K562 (cell line): ENCODE data around the gene ABCF2. TPM values are rescaled to one million over a fixed set of nuclear protein-coding genes. Genes with fewer than 3 reads are reported as not detected.

Experiments used
- AFF1 ChIP-seq, 2 experiments: fragments of 450-650 bp; IDR thresholded peaks; 2 replicates each; pipeline ENCODE4 v1.6.1; 2018; ENCODE audit warnings: mild to moderate bottlenecking in 2 of 2, low read depth in 1 of 2; ENCODE audit not compliant: partially characterized antibody in 2 of 2
- CSDE1 ChIP-seq, 2 experiments: fragments of 450-650 bp; IDR thresholded peaks; 2 replicates each; pipeline ENCODE4 v1.6.1; 2016; ENCODE audit warnings: mild to moderate bottlenecking in 1 of 2
- ESRRB ChIP-seq: fragments of 250-450 bp; sonication (Bioruptor Pico); IDR thresholded peaks from 2 replicates; pipeline ENCODE4 v1.5.0; 2020; ENCODE audit warnings: mild to moderate bottlenecking, moderate library complexity, borderline replicate concordance
- IRF1 ChIP-seq: sonication (generic); formaldehyde crosslinking; IDR thresholded peaks from 2 replicates; pipeline ENCODE4 v1.8.0; 2022; ENCODE audit warnings: missing genetic modification reagents, mild to moderate bottlenecking, borderline replicate concordance
- JUN ChIP-seq, 2 experiments: sonication (generic) in 1 of 2; formaldehyde crosslinking in 1 of 2; IDR thresholded peaks; 2 replicates each; pipeline versions ENCODE4 v1.6.1 to v1.8.0; 2012 to 2022; ENCODE audit warnings: borderline replicate concordance in 2 of 2, mild to moderate bottlenecking in 2 of 2, improper control_type of control experiment in 1 of 2, low read depth in 1 of 2, low read length in 1 of 2, missing genetic modification reagents in 1 of 2
- MCM3 ChIP-seq: fragments of 450-650 bp; IDR thresholded peaks from 2 replicates; pipeline ENCODE4 v1.6.1; 2016
- MIER1 ChIP-seq: fragments of 450-650 bp; IDR thresholded peaks from 2 replicates; pipeline ENCODE4 v1.6.1; 2016; ENCODE audit warnings: antibody characterized with exemption, mild to moderate bottlenecking, low read depth
- NFRKB ChIP-seq: fragments of 450-650 bp; IDR thresholded peaks from 2 replicates; pipeline ENCODE4 v1.6.1; 2016; ENCODE audit warnings: low read depth
- POLR3A ChIP-seq: IDR thresholded peaks from 2 replicates; pipeline ENCODE4 v1.6.1; 2011; ENCODE audit warnings: borderline replicate concordance, mild to moderate bottlenecking, moderate library complexity; ENCODE audit not compliant: insufficient read length, insufficient read depth; ENCODE audit errors: extremely low read depth
- PRPF4 ChIP-seq: fragments of 200-400 bp; formaldehyde crosslinking; IDR thresholded peaks from one replicate; pipeline ENCODE4 v1.6.1; 2017; ENCODE audit warnings: low read length, low read depth, mild to moderate bottlenecking; ENCODE audit not compliant: insufficient read depth, poor library complexity, severe bottlenecking
- THAP7 ChIP-seq: fragments of 250-450 bp; sonication (Bioruptor Pico); IDR thresholded peaks from 2 replicates; pipeline ENCODE4 v1.5.0; 2021
- TRIM25 ChIP-seq: fragments of 450-650 bp; IDR thresholded peaks from 2 replicates; pipeline ENCODE4 v1.7.0; 2016; ENCODE audit warnings: borderline replicate concordance
- U2AF2 ChIP-seq: fragments of 200-400 bp; formaldehyde crosslinking; optimal IDR thresholded peaks from 2 replicates; pipeline ENCODE3; 2017; ENCODE audit warnings: low read depth, mild to moderate bottlenecking, low read length
- ZBTB11 ChIP-seq, 3 experiments: fragments of 200-800 bp in 1 of 3; fragments of 250-450 bp in 1 of 3; fragments of 450-650 bp in 1 of 3; sonication (Bioruptor Pico) in 1 of 3; sonication (Bioruptor generic) in 1 of 3; formaldehyde crosslinking in 1 of 3; IDR thresholded peaks; 2 replicates each; pipeline versions ENCODE4 v1.6.1 to v1.8.0; 2016 to 2022; ENCODE audit warnings: mild to moderate bottlenecking in 2 of 3, missing genetic modification characterization in 2 of 3, missing compliant biosample characterization in 1 of 3, moderate library complexity in 1 of 3
- polyA plus RNA-seq, 8 experiments: library from polyadenylated mRNA; depleted of rRNA in 4 of 8; stranded (reverse) in 5 of 8; unstranded in 3 of 8; fragments of >200 nt; fragmentation: Nextera tagmentation in 2 of 8; fragmentation: Illumina TruSeq in 1 of 8; extraction: Ambion mirVana in 2 of 8; extraction: Trizol in 1 of 8; gene quantifications; 2 replicates each; pipeline versions ENCODE4 v1.2.1 to v1.2.3, GENCODE V29; 2011 to 2014; ENCODE audit warnings: inconsistent platforms in 1 of 8, missing spikeins in 1 of 8
- total RNA-seq, 7 experiments: library from RNA; depleted of rRNA in 6 of 7; stranded (reverse); fragments of >200 nt in 6 of 7; fragmentation: Illumina TruSeq in 2 of 7; extraction: Trizol in 2 of 7; gene quantifications; 2 replicates each; pipeline versions ENCODE4 v1.2.1 to v1.2.3, GENCODE V29; 2011 to 2021; ENCODE audit warnings: low replicate concordance in 1 of 7

ABCF2 gene
- total and polyA plus RNA-seq, 9 of the 15 experiments (the other 6 are each of a cell fraction or from before 2014, with no cell fraction given) = 62.1 to 224 (median 113) TPM

GRCh38 chr7:151271699-151272355 is 44.8 kb upstream of the ABCF2 start (continued):
- TF ChIP-seq U2AF2 (no peak), AFF1 (IDR thresholded peaks at IDR 0.05; ENCODE audit: low read depth in 1 of 2, partially characterized antibody in 2 of 2) (no peak), ZBTB11 (CRISPR knock-in tag; IDR thresholded peaks at IDR 0.05) (no peak), TRIM25 (no peak), NFRKB (no peak), CSDE1 (IDR thresholded peaks at IDR 0.05) (no peak), MIER1 (no peak), PRPF4 (no peak), ESRRB (no peak), IRF1 (CRISPR knock-in tag) (no peak), JUN (IDR thresholded peaks at IDR 0.05; ENCODE audit: borderline replicate concordance, low read depth, low read length) (no peak), JUN (CRISPR knock-in tag; IDR thresholded peaks at IDR 0.05; ENCODE audit: borderline replicate concordance) (no peak), POLR3A (no peak), THAP7 (CRISPR knock-in tag) (no peak), MCM3 (no peak)
